Mesothelial cell of epicardium (in vitro differentiated cells): ENCODE data around the gene PLAU. TPM values are rescaled to one million over a fixed set of nuclear protein-coding genes. Genes with fewer than 3 reads are reported as not detected.

Experiments used
- DNase-seq, 2 experiments: peaks; one replicate each; pipeline ENCODE4 v3.0.0; 2021; ENCODE audit warnings: low spot score in 2 of 2; ENCODE audit not compliant: unreplicated experiment in 2 of 2
- H3K27ac Mint-ChIP-seq: 2 replicates; pipeline ENCODE4 v1.8.0; 2021; ENCODE audit warnings: mixed read lengths
- H3K27me3 Mint-ChIP-seq: 2 replicates; pipeline ENCODE4 v1.8.0; 2021; ENCODE audit warnings: low read depth, mixed read lengths
- H3K36me3 Mint-ChIP-seq: 2 replicates; pipeline ENCODE4 v1.8.0; 2021; ENCODE audit warnings: mixed read lengths
- H3K4me1 Mint-ChIP-seq: 2 replicates; pipeline ENCODE4 v1.8.0; 2021; ENCODE audit warnings: mixed read lengths
- H3K4me3 Mint-ChIP-seq: 2 replicates; pipeline ENCODE4 v1.8.0; 2021; ENCODE audit warnings: mild to moderate bottlenecking, moderate library complexity, mixed read lengths
- H3K9me3 Mint-ChIP-seq: 2 replicates; pipeline ENCODE4 v1.8.0; 2021; ENCODE audit warnings: mixed read lengths
- CTCF ChIP-seq: fragments of 200-600 bp; sonication (generic); IDR thresholded peaks from one replicate; pipeline ENCODE4 v1.5.0; 2021; ENCODE audit warnings: antibody characterized with exemption; ENCODE audit not compliant: unreplicated experiment
- total RNA-seq: library from RNA; stranded (reverse); gene quantifications from 3 replicates; pipeline ENCODE4 v1.2.1, GENCODE V29; 2021

The PLAU gene
- total RNA-seq, 1 donor from 2014 or later = 4.7 TPM

DNA sequence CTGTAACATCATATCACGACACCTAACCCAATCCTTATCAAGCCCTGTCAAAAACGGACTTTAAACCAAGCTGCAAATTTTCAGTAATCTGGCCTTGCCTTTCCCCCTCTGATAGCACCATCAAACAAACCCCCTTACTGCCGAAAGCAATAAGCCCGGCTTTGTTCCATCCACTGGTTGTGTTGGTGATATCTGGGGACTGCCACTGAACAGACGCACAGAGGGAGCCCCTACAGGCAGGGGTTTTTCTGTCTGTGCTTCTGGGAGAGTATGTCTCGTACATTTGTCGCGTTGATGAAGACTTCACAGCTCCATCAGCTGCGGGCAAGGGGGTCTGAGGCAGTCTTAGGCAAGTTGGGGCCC lies 550 bp upstream of the PLAU start:
- no peaks in the 10 kb centered on the region for H3K9me3 Mint-ChIP-seq
- H3K27ac Mint-ChIP-seq = no peak overlapping the region
- H3K36me3 Mint-ChIP-seq = no peaks in the 10 kb centered on the region
- TF ChIP-seq CTCF = no peak
- peaks cover 50% of the 10 kb centered on the region for H3K27me3 Mint-ChIP-seq
- no peak for DNase-seq
- peak overlapping the region; percentile 72 for H3K4me3 Mint-ChIP-seq
- H3K4me1 Mint-ChIP-seq = peaks cover 28% of the 10 kb centered on the region

GRCh38 chr10:73911553-73912004 lies 647 bp downstream of the PLAU start:
- Mint-ChIP-seq H3K27ac (no peak overlapping the region), H3K36me3 (no peaks in the 10 kb centered on the region), H3K27me3 (peaks cover 53% of the 10 kb centered on the region), H3K9me3 (no peaks in the 10 kb centered on the region), H3K4me3 (peak overlapping the region; percentile 83), H3K4me1 (peaks cover 25% of the 10 kb centered on the region)
- DNase-seq = no peak
- no peak for TF ChIP-seq CTCF

- Mint-ChIP-seq H3K4me3 (no peak overlapping the region), H3K9me3 (no peaks in the 10 kb centered on the region), H3K27me3 (peaks cover 50% of the 10 kb centered on the region), H3K27ac (no peak overlapping the region), H3K36me3 (no peaks in the 10 kb centered on the region), H3K4me1 (peaks cover 12% of the 10 kb centered on the region)
- no peak for TF ChIP-seq CTCF
- no peak for DNase-seq
Measured at GRCh38 chr10:73914036-73914435, 3.1 kb downstream of the PLAU start.

DNA sequence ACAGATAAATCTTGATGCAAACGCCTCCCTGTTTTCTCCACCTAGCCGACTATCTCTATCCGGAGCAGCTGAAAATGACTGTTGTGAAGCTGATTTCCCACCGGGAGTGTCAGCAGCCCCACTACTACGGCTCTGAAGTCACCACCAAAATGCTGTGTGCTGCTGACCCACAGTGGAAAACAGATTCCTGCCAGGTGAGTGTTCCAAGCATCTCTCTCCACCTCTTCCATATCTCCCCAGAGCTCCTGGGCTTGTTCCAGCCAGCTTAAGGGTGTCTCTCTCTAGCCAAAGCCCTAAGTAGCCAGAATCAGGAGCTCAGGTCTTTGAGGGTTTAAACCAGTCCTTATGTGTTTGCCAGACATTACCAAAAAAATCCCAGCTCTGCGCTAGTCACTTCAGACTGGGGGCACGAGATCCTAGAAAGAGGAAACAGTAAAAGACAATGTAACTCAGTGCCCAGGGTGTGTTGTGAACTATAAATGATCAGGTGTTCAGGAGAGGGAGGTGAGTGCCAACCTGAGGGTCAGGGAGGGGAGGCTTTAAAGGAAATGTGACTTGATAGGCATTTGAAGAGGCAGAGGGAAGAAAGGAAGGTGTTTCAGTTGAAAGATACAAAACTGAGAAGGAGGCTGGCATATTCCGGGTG lies 4.4 kb downstream of the PLAU start:
- H3K9me3 Mint-ChIP-seq = no peaks in the 10 kb centered on the region
- H3K4me3 Mint-ChIP-seq = no peak overlapping the region
- peaks cover 40% of the 10 kb centered on the region for H3K27me3 Mint-ChIP-seq

GRCh38 chr10:73916761-73917470 lies 6.0 kb downstream of the PLAU start:
- Mint-ChIP-seq H3K27ac (no peak overlapping the region), H3K36me3 (no peaks in the 10 kb centered on the region), H3K4me1 (peaks cover 6% of the 10 kb centered on the region), H3K9me3 (no peaks in the 10 kb centered on the region), H3K4me3 (no peak overlapping the region), H3K27me3 (peaks cover 29% of the 10 kb centered on the region)
- no peak for DNase-seq
- no peak for TF ChIP-seq CTCF

More for the DNA sequence above, 4.4 kb downstream of the PLAU start:
- TF ChIP-seq CTCF = no peak
- Mint-ChIP-seq H3K27ac (no peak overlapping the region), H3K4me1 (peaks cover 14% of the 10 kb centered on the region), H3K36me3 (no peaks in the 10 kb centered on the region)
- DNase-seq = no peak
